HFF-Myc (cell line): Measurements from ENCODE around the gene PPHLN1.

Experiments used
- DNase-seq: peaks from one replicate; pipeline ENCODE4 v3.0.0-alpha.2; 2011; ENCODE audit warnings: low read depth; ENCODE audit errors: extremely low read depth
- H3K4me3 ChIP-seq: replicated peaks from 2 replicates; pipeline ENCODE4 v1.5.1; 2011; ENCODE audit warnings: low read depth, mild to moderate bottlenecking, control low read depth, low read length
- TF ChIP-seq, protein P1 (sequence below): IDR thresholded peaks from 2 replicates; pipeline ENCODE4 v1.5.1; 2012; ENCODE audit warnings: mild to moderate bottlenecking, low read depth, low read length, control low read depth; ENCODE audit errors: missing control alignments

The PPHLN1 gene

DNA sequence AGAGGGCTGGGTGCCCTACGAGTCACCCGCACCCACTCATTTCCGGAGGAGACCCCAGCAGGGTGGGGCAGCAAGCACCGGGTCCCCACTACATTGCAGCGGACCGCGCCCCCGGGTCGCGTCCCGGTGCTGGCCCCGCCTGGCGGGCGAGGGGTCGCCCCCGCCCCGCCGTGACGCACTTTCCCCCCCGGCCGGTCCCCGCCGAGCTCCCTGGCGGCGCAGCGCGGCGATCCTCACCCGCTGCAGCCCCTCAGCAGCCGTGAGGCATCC is 157.5 kb downstream of the PPHLN1 start:
- H3K4me3 ChIP-seq = peak overlapping the region; percentile 52
- no peak for DNase-seq
- TF ChIP-seq, protein P1, sequence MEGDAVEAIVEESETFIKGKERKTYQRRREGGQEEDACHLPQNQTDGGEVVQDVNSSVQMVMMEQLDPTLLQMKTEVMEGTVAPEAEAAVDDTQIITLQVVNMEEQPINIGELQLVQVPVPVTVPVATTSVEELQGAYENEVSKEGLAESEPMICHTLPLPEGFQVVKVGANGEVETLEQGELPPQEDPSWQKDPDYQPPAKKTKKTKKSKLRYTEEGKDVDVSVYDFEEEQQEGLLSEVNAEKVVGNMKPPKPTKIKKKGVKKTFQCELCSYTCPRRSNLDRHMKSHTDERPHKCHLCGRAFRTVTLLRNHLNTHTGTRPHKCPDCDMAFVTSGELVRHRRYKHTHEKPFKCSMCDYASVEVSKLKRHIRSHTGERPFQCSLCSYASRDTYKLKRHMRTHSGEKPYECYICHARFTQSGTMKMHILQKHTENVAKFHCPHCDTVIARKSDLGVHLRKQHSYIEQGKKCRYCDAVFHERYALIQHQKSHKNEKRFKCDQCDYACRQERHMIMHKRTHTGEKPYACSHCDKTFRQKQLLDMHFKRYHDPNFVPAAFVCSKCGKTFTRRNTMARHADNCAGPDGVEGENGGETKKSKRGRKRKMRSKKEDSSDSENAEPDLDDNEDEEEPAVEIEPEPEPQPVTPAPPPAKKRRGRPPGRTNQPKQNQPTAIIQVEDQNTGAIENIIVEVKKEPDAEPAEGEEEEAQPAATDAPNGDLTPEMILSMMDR = no peak

DNA sequence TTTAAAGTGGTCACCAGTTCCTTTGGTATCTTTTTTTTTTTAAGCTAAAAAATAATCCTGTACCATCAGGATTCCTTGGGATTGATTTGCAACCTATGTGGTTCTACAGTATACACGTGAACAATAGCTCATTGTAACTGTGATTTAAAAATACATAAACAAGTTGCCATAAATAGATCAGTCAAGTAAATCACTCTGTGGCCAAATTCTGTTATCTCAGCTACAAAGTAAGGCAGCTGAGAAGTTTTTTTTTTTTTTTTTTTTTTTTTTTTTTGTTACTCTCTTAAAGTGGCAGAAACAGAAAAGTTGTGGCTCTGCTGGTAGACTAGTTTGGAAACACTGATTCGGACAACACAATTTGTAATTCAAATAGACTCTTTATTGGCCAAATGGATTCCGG is 159.0 kb downstream of the PPHLN1 start:
- DNase-seq = no peak
- TF ChIP-seq, protein P1 = no peak
- H3K4me3 ChIP-seq = no peak overlapping the region

- DNase-seq = no peak
- no peak overlapping the region for H3K4me3 ChIP-seq
Observed at GRCh38 chr12:42485823-42486222, 159.9 kb downstream of the PPHLN1 start.

DNA sequence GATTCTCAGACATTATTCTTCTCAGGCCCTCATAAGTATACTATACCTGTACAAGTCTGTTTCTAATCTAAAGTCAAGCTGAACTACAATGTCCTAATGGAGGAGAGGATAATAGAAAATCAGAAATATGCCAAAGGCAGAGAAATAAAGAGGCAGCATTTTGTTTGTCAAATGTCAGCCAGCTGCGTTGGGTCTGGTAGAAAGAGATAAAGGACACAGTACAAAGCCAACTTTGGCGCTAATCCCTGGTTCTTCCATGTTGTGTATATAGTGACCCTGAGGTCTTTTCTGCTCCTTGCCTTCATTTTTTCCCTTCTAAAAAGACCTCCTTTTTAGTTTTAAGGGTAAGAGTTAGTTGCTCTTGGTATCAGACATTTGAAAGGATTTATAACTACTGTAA is 160.4 kb downstream of the PPHLN1 start:
- TF ChIP-seq, protein P1 = no peak
- H3K4me3 ChIP-seq = no peak overlapping the region
- no peak for DNase-seq

More at GRCh38 chr12:42485823-42486222, 159.9 kb downstream of the PPHLN1 start:
- TF ChIP-seq, protein P1 = no peak

GRCh38 chr12:42490261-42490842 is 164.4 kb downstream of the PPHLN1 start:
- TF ChIP-seq, protein P1 = no peak
- DNase-seq = no peak
- no peak overlapping the region for H3K4me3 ChIP-seq
